Right lobe of liver (tissue), 4 donors: ENCODE results near the gene PCYOX1L.

Experiments used
- CTCF ChIP-seq, 4 donors: fragments of 200-600 bp in 3 of 4; fragments of 450-650 bp in 1 of 4; IDR thresholded peaks; one replicate each; pipeline versions ENCODE4 v1.5.1 to v1.8.0; 2016 to 2022; ENCODE audit warnings: antibody characterized with exemption in 4 of 4, mild to moderate bottlenecking in 2 of 4
- POLR2A ChIP-seq: fragments of 450-650 bp; IDR thresholded peaks from one replicate; pipeline ENCODE4 v1.6.1; 2017; ENCODE audit warnings: antibody characterized with exemption, mild to moderate bottlenecking
- donor health status: DM: no; HTN: no; CAD: no.
- donor health status: DM: no; HTN: no; CAD: no.
- donor health status: DM: no; HTN: yes; CAD: no.

DNA sequence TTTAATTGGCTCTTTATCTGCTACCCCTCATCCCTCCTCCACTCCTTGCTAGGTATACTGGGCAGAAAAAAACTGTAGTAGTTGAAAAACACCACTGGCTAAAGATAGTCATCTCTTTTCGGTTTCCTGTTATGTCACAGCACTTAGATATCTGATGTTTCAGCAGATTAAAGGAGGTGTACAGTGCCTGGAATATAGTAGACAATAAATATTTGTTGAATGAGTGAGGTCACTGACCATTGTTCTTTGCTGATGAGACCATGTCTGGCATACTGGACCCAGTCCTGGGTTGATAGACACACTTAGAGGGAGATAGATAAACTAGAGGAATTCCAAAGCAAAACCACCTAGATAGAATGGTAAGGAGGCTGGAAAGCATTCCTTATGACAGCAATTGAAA, 9.3 kb upstream of the PCYOX1L start:
- TF ChIP-seq CTCF (IDR thresholded peaks at IDR 0.05) (no peak), POLR2A (no peak)
